Measurements from ENCODE around the gene ARPC4.
"Not testable (repeated sequence)": the region's sequence is repeated elsewhere in the genome, so short reads cannot be mapped to it uniquely, and the experiment has no call there.

GRCh38 chr3:9848860-9849259 lies 56.0 kb downstream of the ARPC4 start:
- not testable (repeated sequence) for TF ChIP-seq EP300 (IDR thresholded peaks at IDR 0.05; ENCODE audit: low read depth in 2 of 2, low read length in 2 of 2); EP300 (CRISPR knock-in tag; IDR thresholded peaks at IDR 0.05; ENCODE audit: borderline replicate concordance); ZFX (CRISPR knock-in tag; IDR thresholded peaks at IDR 0.05; ENCODE audit: low read depth); ZNF224 (CRISPR knock-in tag; IDR thresholded peaks at IDR 0.05); SUZ12 (IDR thresholded peaks at IDR 0.05; ENCODE audit: low read depth, low read length); BCL6 (CRISPR knock-in tag; IDR thresholded peaks at IDR 0.05); CREB1 (IDR thresholded peaks at IDR 0.05); CREB1 (CRISPR knock-in tag; IDR thresholded peaks at IDR 0.05); SKIL (CRISPR knock-in tag; IDR thresholded peaks at IDR 0.05; ENCODE audit: borderline replicate concordance); RXRA (CRISPR knock-in tag; IDR thresholded peaks at IDR 0.05); FOXO1 (CRISPR knock-in tag; IDR thresholded peaks at IDR 0.05); SMAD1 (CRISPR knock-in tag; IDR thresholded peaks at IDR 0.05; ENCODE audit: borderline replicate concordance, low read depth)

Measured in HepG2 (cell line).